Right lobe of liver (tissue), 4 donors: Measurements from ENCODE around the gene GRAP.

Experiments
- CTCF ChIP-seq, 4 donors: fragments of 200-600 bp in 3 of 4; fragments of 450-650 bp in 1 of 4; IDR thresholded peaks; one replicate each; pipeline versions ENCODE4 v1.5.1 to v1.8.0; 2016 to 2022; ENCODE audit warnings: antibody characterized with exemption in 4 of 4, mild to moderate bottlenecking in 2 of 4
- POLR2A ChIP-seq: fragments of 450-650 bp; IDR thresholded peaks from one replicate; pipeline ENCODE4 v1.6.1; 2017; ENCODE audit warnings: antibody characterized with exemption, mild to moderate bottlenecking
- donor health status: DM: no; HTN: no; CAD: no.
- donor health status: DM: no; HTN: no; CAD: no.
- donor health status: DM: no; HTN: yes; CAD: no.

- no peak for TF ChIP-seq CTCF (IDR thresholded peaks at IDR 0.05)
- TF ChIP-seq POLR2A, result no peak
Measured at GRCh38 chr17:19010729-19011505, 35.8 kb downstream of the GRAP start.
